Left cardiac atrium (tissue), 2 donors: ENCODE data around the gene TMEM239. TPM values are rescaled to one million over a fixed set of nuclear protein-coding genes. Genes with fewer than 3 reads are reported as not detected.

Experiments
- total RNA-seq, 2 donors: library from RNA; stranded (reverse); fragmentation: NEBNext Ultra II Directional; extraction: Animal tissue kit (Norgen Biotek cat#: 25700); gene quantifications; one replicate each; pipeline ENCODE4 v1.2.1, GENCODE V29; 2021
- donor health status: DM: no; HTN: yes; CAD: no; lungs with severe emphysema.
- donor health status: DM: yes; HTN: yes; CAD: no.

The TMEM239 gene
- total RNA-seq, 2 donors from 2014 or later, result not detected

Other genes starting within 250 kb of the TMEM239 start
- gene NOP56, start 163.7 kb upstream of the TMEM239 start, total RNA-seq, result 10 to 100 TPM; 63.3 to 91.3 TPM
- 100 to 1,000 TPM; 149 to 166 TPM for gene IDH3B, start 152.1 kb upstream of the TMEM239 start, total RNA-seq
- 1 to 10 TPM; 4.4 to 6.5 TPM for gene EBF4, start 123.6 kb upstream of the TMEM239 start, total RNA-seq
- gene CPXM1, start 15.7 kb upstream of the TMEM239 start, total RNA-seq, result 1 to 10 TPM; 4.3 to 8.7 TPM
- not detected for gene C20orf141, start 1.4 kb upstream of the TMEM239 start, total RNA-seq
- 10 to 100 TPM; 13.0 to 18.0 TPM for gene PCED1A, start 24.3 kb downstream of the TMEM239 start, total RNA-seq
- 10 to 100 TPM; 22.1 to 24.4 TPM for gene VPS16, start 24.4 kb downstream of the TMEM239 start, total RNA-seq
- 10 to 100 TPM; 35.4 to 38.6 TPM for gene PTPRA, start 57.1 kb downstream of the TMEM239 start, total RNA-seq
- gene GNRH2, start 227.3 kb downstream of the TMEM239 start, total RNA-seq, result not detected
- gene MRPS26, start 229.7 kb downstream of the TMEM239 start, total RNA-seq, result 10 to 100 TPM; 42.7 to 42.8 TPM